Activated naive CD8-positive, alpha-beta T cell (primary cell): Measurements from ENCODE around the gene CAMK2D.
"Not testable (repeated sequence)": the region's sequence is repeated elsewhere in the genome, so short reads cannot be mapped to it uniquely, and the experiment has no call there.

Experiments used
- H3K27ac Mint-ChIP-seq: one replicate; pipeline ENCODE4 v1.8.0; 2021; ENCODE audit warnings: mixed read lengths
- H3K27me3 Mint-ChIP-seq: one replicate; pipeline ENCODE4 v1.8.0; 2021; ENCODE audit warnings: mixed read lengths
- H3K36me3 Mint-ChIP-seq: one replicate; pipeline ENCODE4 v1.8.0; 2021; ENCODE audit warnings: mixed read lengths
- H3K4me1 Mint-ChIP-seq: one replicate; pipeline ENCODE4 v1.8.0; 2021; ENCODE audit warnings: low read depth, mixed read lengths
- H3K4me3 Mint-ChIP-seq: one replicate; pipeline ENCODE4 v1.8.0; 2021; ENCODE audit warnings: mild to moderate bottlenecking, mixed read lengths
- H3K9me3 Mint-ChIP-seq: one replicate; pipeline ENCODE4 v1.8.0; 2021; ENCODE audit warnings: low read depth, mixed read lengths

Gene CAMK2D

DNA sequence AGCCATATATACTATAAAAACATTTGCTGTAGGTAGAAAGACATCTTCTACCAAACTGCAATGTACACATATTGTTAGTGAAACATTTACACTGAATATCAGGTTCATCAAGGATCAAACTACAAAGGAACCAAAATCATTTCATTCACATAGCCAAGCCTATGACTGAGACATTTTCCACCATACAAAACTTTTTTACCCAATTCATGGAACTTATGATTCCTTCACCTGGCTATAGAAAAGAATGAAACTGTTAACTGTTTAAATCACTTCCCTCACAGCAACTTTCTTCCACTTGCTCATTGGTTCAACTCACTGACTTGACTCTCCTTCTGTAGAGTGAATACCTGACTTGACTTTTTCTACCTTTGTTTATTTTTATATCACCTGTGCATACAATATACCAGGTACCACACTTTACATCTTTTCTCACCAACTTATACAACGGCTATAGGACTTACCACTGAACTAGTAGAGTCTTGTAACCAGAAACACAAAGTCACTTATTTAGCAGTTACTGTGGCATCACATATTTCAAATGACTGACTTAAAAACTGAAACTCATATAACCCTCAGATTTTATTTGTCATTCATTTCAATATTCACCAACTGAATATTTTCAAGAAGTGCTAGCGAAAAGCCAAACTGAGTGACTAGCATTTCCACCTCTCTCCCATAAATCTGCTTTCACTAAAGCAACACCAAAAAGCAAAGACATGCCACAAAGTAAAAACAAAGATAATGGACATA lies 30.9 kb downstream of the CAMK2D start:
- Mint-ChIP-seq H3K4me3 (peak overlapping the region; percentile 51), H3K9me3 (no peaks in the 10 kb centered on the region), H3K36me3 (peaks cover 28% of the 10 kb centered on the region), H3K4me1 (peaks cover 81% of the 10 kb centered on the region), H3K27me3 (no peaks in the 10 kb centered on the region), H3K27ac (peak overlapping the region; percentile 79)

DNA sequence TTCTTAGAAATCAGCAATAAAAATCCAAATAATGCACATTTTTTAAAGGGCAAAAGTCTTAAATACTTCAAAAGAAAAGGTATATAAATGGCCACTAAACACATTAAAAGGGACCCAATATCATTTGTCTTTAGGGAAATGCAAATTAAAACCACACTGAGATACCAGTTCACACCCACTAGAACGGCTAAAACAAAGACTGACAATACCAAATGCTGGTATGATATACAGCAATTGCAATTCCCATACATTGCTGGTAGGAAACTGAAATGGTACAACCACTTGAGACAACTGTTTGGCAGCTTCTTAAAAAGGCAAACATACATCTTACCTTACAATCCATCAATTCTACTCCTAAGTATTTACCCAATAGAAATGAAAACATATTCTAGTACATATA lies 33.7 kb downstream of the CAMK2D start:
- Mint-ChIP-seq H3K36me3 (peaks cover 14% of the 10 kb centered on the region), H3K4me3 (peak overlapping the region; percentile 25), H3K27ac (peak overlapping the region; percentile 85), H3K4me1 (peaks cover 66% of the 10 kb centered on the region), H3K27me3 (no peaks in the 10 kb centered on the region), H3K9me3 (no peaks in the 10 kb centered on the region)

DNA sequence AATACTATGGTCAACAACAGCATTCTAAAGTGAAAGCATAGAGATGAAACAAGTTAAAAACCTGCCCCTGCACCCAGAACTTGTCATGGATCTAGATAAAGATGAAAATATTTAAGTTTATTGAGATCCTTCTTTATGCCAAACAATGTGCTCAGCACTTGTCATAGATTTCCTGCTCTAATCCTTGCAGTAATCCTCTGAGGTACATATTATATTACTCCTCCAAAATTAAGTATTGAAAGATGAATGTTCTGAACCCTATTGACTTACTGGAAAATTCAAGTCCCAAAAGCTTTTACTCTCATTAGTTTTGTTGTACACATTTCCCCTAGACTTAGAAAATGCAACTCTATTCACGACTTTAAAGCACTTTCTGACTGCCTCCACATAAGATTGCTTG lies 35.6 kb downstream of the CAMK2D start:
- Mint-ChIP-seq H3K4me1 (peaks cover 74% of the 10 kb centered on the region), H3K4me3 (peak overlapping the region; percentile 11), H3K36me3 (peaks cover 18% of the 10 kb centered on the region), H3K9me3 (no peaks in the 10 kb centered on the region), H3K27ac (peak overlapping the region; percentile 18), H3K27me3 (no peaks in the 10 kb centered on the region)

DNA sequence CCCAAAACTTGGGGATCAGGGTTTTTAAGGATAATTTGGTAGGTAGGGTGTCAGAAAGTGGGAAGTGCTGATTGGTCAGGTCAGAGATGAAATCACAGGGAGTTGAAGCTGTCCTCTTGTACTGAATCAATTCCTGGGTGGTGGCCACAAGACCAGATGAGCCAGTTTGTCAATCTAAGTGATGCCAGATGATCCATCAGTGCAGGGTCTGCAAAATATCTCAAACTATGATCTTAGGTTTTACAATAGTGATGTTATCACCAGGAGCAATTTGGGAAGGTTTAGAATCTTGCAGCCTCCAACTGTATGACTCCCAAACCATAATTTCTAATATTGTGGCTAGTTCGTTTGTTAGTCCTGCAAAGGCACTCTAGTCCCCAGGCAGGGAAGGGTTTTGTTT lies 43.3 kb downstream of the CAMK2D start:
- no peaks in the 10 kb centered on the region for H3K9me3 Mint-ChIP-seq
- H3K27ac Mint-ChIP-seq, result no peak overlapping the region
- peaks cover 26% of the 10 kb centered on the region for H3K36me3 Mint-ChIP-seq
- peaks cover 48% of the 10 kb centered on the region for H3K4me1 Mint-ChIP-seq
- H3K4me3 Mint-ChIP-seq, result no peak overlapping the region
- H3K27me3 Mint-ChIP-seq, result no peaks in the 10 kb centered on the region

DNA sequence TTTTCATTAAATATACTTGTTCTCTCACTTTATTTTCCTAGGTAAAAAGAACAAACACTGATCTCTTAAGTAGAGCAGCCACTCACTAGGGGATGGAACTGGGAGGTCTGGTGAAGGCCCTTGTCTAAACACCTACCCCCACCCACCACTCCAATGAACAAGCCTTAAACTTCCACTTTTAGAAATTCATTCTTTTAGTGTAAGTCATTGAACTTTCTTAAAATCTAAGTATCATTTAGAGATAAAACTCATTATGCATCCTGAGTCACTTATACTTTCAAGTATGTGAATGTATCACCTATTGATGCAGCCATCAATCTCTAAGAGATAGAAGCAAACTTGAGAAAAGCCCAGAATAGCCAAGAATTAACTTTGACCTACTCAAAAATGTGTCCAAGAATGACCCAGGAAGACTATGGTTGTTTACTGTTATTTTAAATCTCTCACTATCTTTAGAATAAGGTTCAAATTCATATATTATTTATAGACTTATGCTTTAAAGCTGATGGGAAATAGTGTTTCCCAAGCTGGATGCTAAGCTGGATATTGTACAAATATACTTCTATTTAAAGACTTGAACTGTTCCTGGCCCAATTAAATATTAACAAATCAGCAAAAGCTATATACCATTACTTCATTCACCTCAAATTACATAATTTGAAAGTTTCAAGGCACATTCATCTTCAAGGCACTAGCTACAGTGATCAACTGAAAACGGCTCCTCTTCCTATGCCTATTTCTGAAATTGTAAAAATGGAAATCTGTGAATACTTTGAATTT lies 49.5 kb downstream of the CAMK2D start:
- H3K4me1 Mint-ChIP-seq, result peaks cover 43% of the 10 kb centered on the region
- no peak overlapping the region for H3K27ac Mint-ChIP-seq
- no peaks in the 10 kb centered on the region for H3K9me3 Mint-ChIP-seq
- peaks cover 16% of the 10 kb centered on the region for H3K36me3 Mint-ChIP-seq
- no peak overlapping the region for H3K4me3 Mint-ChIP-seq
- H3K27me3 Mint-ChIP-seq, result no peaks in the 10 kb centered on the region

DNA sequence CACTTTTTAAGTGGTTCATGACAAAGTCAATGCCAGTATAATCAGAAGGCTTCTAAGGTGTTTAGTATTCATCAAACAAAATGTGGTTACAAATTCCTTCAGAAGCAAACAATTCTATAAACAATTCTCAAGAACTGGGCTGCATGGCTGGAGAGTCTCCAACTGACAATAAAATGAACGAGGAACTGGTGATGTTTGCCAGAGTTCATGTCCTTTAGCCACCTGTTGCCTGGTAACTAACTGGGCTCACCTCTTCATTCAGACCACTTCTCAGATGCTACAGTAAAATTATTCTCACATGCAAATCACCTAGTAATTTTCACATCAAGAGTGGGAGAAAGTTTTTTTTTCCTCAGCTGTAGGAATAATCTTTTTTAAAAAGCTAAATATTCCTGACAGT lies 53.3 kb downstream of the CAMK2D start:
- Mint-ChIP-seq H3K27ac (peak overlapping the region; percentile 50), H3K4me1 (peaks cover 57% of the 10 kb centered on the region), H3K36me3 (peaks cover 12% of the 10 kb centered on the region), H3K9me3 (no peaks in the 10 kb centered on the region), H3K4me3 (no peak overlapping the region), H3K27me3 (no peaks in the 10 kb centered on the region)

DNA sequence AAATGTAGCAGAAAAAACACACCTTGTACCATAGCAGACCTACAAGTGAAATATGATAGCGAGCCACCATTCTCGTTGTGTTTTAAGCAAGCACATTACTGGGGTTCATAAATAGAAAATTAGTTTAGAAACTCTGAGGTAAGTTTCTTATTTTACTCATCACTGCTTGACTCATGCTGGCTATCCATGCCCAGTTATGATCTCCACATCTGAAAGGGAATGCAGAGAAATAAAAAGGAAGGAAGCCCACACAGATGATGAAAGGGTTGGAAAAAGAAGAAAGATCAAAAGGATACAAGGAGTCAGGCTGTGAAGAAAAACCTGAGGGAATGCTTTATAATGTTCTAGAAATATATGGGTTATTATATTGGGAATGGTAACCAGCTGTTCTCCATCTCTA lies 54.5 kb downstream of the CAMK2D start:
- Mint-ChIP-seq H3K27ac (no peak overlapping the region), H3K4me3 (no peak overlapping the region), H3K36me3 (peaks cover 14% of the 10 kb centered on the region), H3K4me1 (peaks cover 61% of the 10 kb centered on the region), H3K9me3 (no peaks in the 10 kb centered on the region), H3K27me3 (no peaks in the 10 kb centered on the region)

DNA sequence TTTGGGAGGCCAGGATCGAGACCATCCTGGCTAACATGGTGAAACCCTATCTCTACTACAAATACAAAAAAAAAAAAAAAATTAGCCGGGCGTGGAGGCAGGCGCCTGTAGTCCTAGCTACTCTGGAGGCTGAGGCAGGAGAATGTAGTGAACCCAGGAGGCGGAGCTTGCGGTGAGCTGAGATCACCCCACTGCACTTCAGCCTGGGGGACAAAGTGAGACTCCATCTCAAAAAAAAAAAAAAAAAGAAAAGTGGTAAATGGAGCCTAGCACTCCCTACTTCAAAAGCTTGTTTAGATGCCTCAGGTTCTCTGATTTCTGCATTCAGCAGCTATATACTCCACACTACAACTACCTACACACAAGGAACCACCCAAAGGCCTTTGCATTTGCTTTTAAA lies 56.4 kb downstream of the CAMK2D start:
- not testable (repeated sequence) for H3K27me3 Mint-ChIP-seq, H3K27ac Mint-ChIP-seq, H3K4me3 Mint-ChIP-seq, H3K9me3 Mint-ChIP-seq
- Mint-ChIP-seq H3K36me3 (peaks cover 19% of the 10 kb centered on the region), H3K4me1 (peaks cover 67% of the 10 kb centered on the region)

DNA sequence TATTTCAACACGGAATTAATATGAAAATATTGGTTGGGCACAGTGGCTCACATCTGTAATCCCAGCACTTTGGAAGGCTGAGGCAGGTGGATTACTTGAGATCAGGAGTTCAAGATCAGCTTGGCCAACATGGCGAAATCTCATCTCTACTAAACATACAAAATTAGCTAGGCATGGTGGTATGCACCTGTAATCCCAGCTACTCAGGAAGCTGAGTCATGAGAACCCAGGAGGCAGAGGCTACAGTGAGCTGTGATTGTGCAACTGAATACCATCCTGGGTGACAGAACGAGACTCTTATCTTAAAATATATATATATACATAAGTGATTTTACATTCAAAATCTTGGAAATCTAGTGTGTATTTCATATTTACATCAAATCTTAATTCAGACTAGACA lies 58.9 kb downstream of the CAMK2D start:
- not testable (repeated sequence) for H3K27ac Mint-ChIP-seq, H3K4me3 Mint-ChIP-seq, H3K27me3 Mint-ChIP-seq, H3K9me3 Mint-ChIP-seq
- Mint-ChIP-seq H3K4me1 (peaks cover 70% of the 10 kb centered on the region), H3K36me3 (peaks cover 15% of the 10 kb centered on the region)

DNA sequence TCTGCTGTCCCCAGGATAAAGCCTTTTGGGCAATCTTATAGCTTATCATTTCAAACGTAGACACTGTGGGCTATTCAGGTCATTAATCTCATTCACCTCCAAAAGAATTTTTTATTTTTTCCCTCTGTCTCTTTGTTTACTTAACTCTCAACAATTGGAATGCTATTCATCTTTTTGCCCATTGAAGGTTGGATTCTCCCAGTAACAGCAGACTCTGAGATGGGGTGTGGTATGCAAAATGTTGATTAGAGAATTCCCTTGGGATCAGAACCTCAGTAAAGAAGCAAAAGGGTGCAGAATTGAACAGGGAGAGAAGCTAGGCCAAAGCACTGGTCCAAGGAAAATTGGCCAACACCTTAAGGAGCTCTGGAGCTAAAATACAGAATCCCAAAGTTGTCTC lies 60.4 kb downstream of the CAMK2D start:
- H3K9me3 Mint-ChIP-seq, result no peaks in the 10 kb centered on the region
- no peak overlapping the region for H3K4me3 Mint-ChIP-seq
- peaks cover 16% of the 10 kb centered on the region for H3K36me3 Mint-ChIP-seq
- H3K4me1 Mint-ChIP-seq, result peaks cover 60% of the 10 kb centered on the region
- no peaks in the 10 kb centered on the region for H3K27me3 Mint-ChIP-seq
- peak overlapping the region; percentile 66 for H3K27ac Mint-ChIP-seq

DNA sequence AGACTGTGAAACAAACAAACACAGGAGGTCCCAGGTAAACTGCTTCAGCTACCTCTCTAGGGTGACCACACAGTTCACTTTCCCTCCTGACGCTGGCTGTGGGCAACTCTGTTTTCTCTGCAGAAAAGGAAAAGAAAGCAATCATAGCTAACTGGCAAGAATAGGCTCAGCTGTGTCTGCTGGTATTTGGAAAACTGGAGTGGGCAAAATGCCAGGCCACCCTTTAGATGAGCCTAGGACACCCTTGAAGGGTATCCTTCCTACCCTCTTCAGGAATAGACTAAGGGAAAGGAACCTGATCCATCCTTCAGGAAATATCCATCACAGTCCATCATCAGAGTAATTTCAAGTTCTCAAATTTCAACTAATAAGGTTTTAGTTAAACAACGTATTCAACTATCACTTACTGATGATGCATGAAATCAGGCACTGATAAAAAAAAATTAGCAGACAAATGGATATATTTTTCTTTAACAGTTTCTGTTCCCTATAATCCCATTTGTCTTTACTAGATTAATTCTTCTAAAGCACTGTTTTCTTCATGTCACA lies 60.9 kb downstream of the CAMK2D start:
- no peak overlapping the region for H3K4me3 Mint-ChIP-seq
- H3K36me3 Mint-ChIP-seq, result peaks cover 15% of the 10 kb centered on the region
- H3K27ac Mint-ChIP-seq, result peak overlapping the region; percentile 89

DNA sequence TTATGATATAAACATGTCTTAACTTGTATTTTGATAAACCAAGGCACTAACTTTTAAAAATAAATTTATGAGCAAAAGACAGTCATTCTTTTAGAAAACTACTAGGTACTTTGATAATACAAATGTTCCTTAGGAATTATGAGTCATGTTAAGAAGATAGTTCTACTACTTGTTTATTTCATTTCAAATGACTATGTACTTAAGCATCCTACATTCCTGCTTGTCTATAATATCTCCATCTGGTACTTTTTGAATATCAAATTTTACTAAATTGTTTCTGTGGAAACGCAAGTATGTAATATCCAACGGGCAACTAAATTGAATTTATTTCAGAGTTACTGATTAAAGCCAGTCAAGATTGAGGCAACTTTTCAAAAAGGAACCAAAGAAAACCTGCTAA lies 61.8 kb downstream of the CAMK2D start:
- Mint-ChIP-seq H3K27ac (peak overlapping the region; percentile 89), H3K4me1 (peaks cover 50% of the 10 kb centered on the region), H3K9me3 (no peaks in the 10 kb centered on the region), H3K27me3 (no peaks in the 10 kb centered on the region), H3K36me3 (peaks cover 13% of the 10 kb centered on the region), H3K4me3 (no peak overlapping the region)

More for the DNA sequence above, 60.9 kb downstream of the CAMK2D start:
- no peaks in the 10 kb centered on the region for H3K27me3 Mint-ChIP-seq
- H3K9me3 Mint-ChIP-seq, result no peaks in the 10 kb centered on the region
- H3K4me1 Mint-ChIP-seq, result peaks cover 55% of the 10 kb centered on the region

DNA sequence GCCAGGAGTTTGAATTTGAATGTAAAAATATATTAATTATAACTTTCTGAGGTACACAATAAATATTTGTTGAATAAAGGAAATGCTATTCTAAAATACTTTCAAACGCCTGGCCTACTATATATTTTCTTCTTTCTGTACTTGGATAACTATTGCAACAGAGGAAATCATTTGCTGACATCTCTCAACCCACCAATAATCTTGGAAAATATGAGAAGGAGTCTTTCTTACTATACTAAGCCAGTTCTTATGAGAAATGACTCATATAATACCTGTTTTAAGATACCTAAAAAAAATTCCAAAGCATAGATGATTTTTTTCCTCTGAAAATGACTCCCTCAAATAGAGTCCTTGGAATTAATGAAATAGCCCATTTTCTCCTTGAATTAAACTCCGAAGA lies 64.1 kb downstream of the CAMK2D start:
- Mint-ChIP-seq H3K36me3 (peaks cover 9% of the 10 kb centered on the region), H3K27me3 (no peaks in the 10 kb centered on the region), H3K9me3 (no peaks in the 10 kb centered on the region), H3K4me1 (peaks cover 42% of the 10 kb centered on the region), H3K4me3 (no peak overlapping the region), H3K27ac (no peak overlapping the region)

DNA sequence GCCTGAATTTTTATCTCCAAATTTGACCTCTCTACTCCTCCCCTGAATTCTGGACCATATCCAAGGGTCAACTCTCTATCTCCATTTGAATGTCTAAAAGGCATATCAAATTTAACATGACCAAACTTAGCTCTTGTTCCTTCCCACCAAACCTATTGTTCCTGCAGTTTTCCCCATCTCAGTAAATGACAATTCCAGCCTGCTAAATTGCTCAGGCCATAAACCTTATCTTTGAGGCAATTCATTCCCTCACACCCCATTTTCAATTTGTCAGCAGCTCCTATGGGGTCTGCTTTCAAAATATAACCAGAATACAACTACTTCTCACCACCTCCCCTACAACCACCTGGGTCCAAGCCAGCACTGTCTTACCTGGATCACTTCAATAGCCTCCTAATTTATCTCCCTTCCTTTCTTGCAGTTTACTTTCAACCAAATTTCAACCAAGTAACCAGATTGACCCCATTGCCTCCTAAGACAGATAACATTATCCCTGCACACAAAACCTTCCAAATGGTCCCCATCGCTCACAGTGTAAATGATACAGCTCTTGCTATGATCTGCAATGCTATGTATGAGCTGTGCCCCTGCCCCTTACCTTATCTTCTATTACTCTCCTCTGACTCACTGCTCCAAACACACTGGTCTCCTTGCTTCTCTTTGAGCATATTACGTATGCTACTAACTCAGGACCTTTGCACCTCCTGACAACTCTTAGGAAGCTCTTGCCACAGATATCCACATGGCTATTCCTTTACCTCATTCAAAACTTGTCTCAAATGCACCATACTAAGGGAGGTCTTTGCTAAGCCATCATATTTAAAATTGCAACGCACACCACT lies 66.0 kb downstream of the CAMK2D start:
- Mint-ChIP-seq H3K36me3 (peaks cover 14% of the 10 kb centered on the region), H3K4me1 (peaks cover 40% of the 10 kb centered on the region), H3K9me3 (no peaks in the 10 kb centered on the region), H3K27me3 (no peaks in the 10 kb centered on the region), H3K4me3 (no peak overlapping the region), H3K27ac (no peak overlapping the region)

DNA sequence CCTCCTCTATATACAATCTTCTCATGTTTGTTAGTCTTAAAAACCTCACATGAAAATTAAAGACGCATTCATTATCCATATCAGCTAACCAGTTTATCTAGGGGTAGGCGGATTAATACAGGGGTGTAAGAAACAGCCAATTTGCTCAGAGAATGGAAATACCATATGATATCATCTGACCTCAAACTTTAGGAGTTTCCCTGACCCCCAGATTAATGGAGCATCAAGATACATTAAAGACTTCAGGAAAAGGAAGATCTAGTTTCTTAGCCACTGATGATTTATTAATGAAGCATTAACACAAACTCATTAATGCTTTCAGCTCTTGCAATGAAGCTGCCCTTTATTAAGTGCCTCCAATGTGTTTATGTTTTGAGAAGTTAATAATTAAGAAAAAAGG lies 67.5 kb downstream of the CAMK2D start:
- H3K9me3 Mint-ChIP-seq, result no peaks in the 10 kb centered on the region

More for the DNA sequence above, 67.5 kb downstream of the CAMK2D start:
- H3K4me3 Mint-ChIP-seq, result no peak overlapping the region
- H3K36me3 Mint-ChIP-seq, result peaks cover 23% of the 10 kb centered on the region
- H3K27ac Mint-ChIP-seq, result no peak overlapping the region
- peaks cover 37% of the 10 kb centered on the region for H3K4me1 Mint-ChIP-seq
- no peaks in the 10 kb centered on the region for H3K27me3 Mint-ChIP-seq
